Keratinocyte (primary cell): Measurements from ENCODE around the gene GPR3. TPM values are rescaled to one million over a fixed set of nuclear protein-coding genes. Genes with fewer than 3 reads are reported as not detected.

ENCODE experiments used
- DNase-seq: peaks from one replicate; pipeline ENCODE4 v3.0.0-alpha.2; 2011; ENCODE audit warnings: low read depth, missing footprints, low spot score
- FAIRE-seq: peaks from 2 replicates; lab custom pipeline; 2011; peaks lifted over from hg19 to GRCh38; lab: Jason Lieb, UNC
- H2AFZ ChIP-seq: 2 replicates; pipeline ENCODE4 v1.6.0; 2012; ENCODE audit warnings: low read length, control low read depth, inconsistent platforms; ENCODE audit not compliant: control insufficient read depth
- H3K27ac ChIP-seq: 2 replicates; pipeline ENCODE4 v1.5.1; 2011; ENCODE audit warnings: low read length; ENCODE audit not compliant: control insufficient read depth, insufficient read depth
- H3K27me3 ChIP-seq: 3 replicates; pipeline ENCODE4 v1.6.0; 2011; ENCODE audit warnings: low read length; ENCODE audit not compliant: control insufficient read depth, insufficient read depth; ENCODE audit errors: extremely low read depth
- H3K36me3 ChIP-seq, 2 experiments: 2 replicates in 1 of 2; 3 replicates in 1 of 2; pipeline ENCODE4 v1.5.1; 2011; ENCODE audit warnings: low read length in 2 of 2, mild to moderate bottlenecking in 1 of 2; ENCODE audit not compliant: control insufficient read depth in 2 of 2, insufficient read depth in 2 of 2; ENCODE audit errors: extremely low read depth in 1 of 2
- H3K4me1 ChIP-seq: 3 replicates; pipeline ENCODE4 v1.5.1; 2011; ENCODE audit warnings: low read length; ENCODE audit not compliant: control insufficient read depth, insufficient read depth; ENCODE audit errors: extremely low read depth
- H3K4me2 ChIP-seq: 3 replicates; pipeline ENCODE4 v1.6.0; 2011; ENCODE audit warnings: low read depth, low read length; ENCODE audit not compliant: control insufficient read depth, insufficient read depth; ENCODE audit errors: extremely low read depth
- H3K4me3 ChIP-seq, 3 experiments: fragments of 200-600 bp in 1 of 3; sonication (generic) in 1 of 3; 2 replicates in 2 of 3; 3 replicates in 1 of 3; pipeline ENCODE4 v1.5.1; 2011 to 2016; ENCODE audit warnings: low read length in 3 of 3, mild to moderate bottlenecking in 3 of 3, control low read depth in 2 of 3, inconsistent platforms in 1 of 3, low read depth in 1 of 3, mixed read lengths in 1 of 3, mixed run types in 1 of 3, moderate library complexity in 1 of 3; ENCODE audit not compliant: control insufficient read depth in 2 of 3, insufficient read depth in 2 of 3; ENCODE audit errors: extremely low read depth in 1 of 3
- H3K79me2 ChIP-seq: 2 replicates; pipeline ENCODE4 v1.6.0; 2012; ENCODE audit warnings: low read length; ENCODE audit not compliant: control insufficient read depth, insufficient read depth
- H3K9ac ChIP-seq: 3 replicates; pipeline ENCODE4 v1.6.0; 2011; ENCODE audit warnings: low read length; ENCODE audit not compliant: control insufficient read depth, insufficient read depth; ENCODE audit errors: extremely low read depth
- H3K9me1 ChIP-seq: 3 replicates; pipeline ENCODE4 v1.6.0; 2011; ENCODE audit warnings: low read length; ENCODE audit not compliant: control insufficient read depth, insufficient read depth; ENCODE audit errors: extremely low read depth
- H3K9me3 ChIP-seq: 2 replicates; pipeline ENCODE4 v1.5.1; 2012; ENCODE audit warnings: low read depth, low read length; ENCODE audit not compliant: control insufficient read depth
- H4K20me1 ChIP-seq: 3 replicates; pipeline ENCODE4 v1.6.0; 2011; ENCODE audit warnings: low read length; ENCODE audit not compliant: control insufficient read depth, insufficient read depth; ENCODE audit errors: extremely low read depth
- CTCF ChIP-seq, 3 experiments: IDR thresholded peaks in 1 of 3; conservative IDR thresholded peaks in 1 of 3; optimal IDR thresholded peaks in 1 of 3; 2 replicates in 2 of 3; 3 replicates in 1 of 3; pipeline versions ENCODE3 to v1.5.1; 2011; ENCODE audit warnings: low read length in 3 of 3, mild to moderate bottlenecking in 3 of 3, moderate library complexity in 2 of 3, control low read depth in 1 of 3, inconsistent platforms in 1 of 3; ENCODE audit not compliant: insufficient read depth in 2 of 3; ENCODE audit errors: extremely low read depth in 1 of 3
- EZH2 ChIP-seq: IDR thresholded peaks from one replicate; pipeline ENCODE4 v1.6.1; 2012; ENCODE audit warnings: inconsistent platforms, mild to moderate bottlenecking, low read length, moderate library complexity
- dilution Hi-C: fragments of 300-500 bp; cut with MboI; formaldehyde crosslinking; loops from one replicate; pipeline ENCODE4 v1.7.0; 2020; ENCODE audit warnings: low sequenced_read_pairs; ENCODE audit not compliant: extremely low pct_ligation_motif_present
- polyA plus RNA-seq, 5 experiments: library from polyadenylated mRNA; depleted of rRNA in 3 of 5; stranded (reverse) in 3 of 5; stranded (forward) in 1 of 5; unstranded in 1 of 5; fragments of >200 nt; gene quantifications; 1 replicate in 1 of 5; 2 replicates in 3 of 5; 3 replicates in 1 of 5; pipeline versions ENCODE4 v1.2.1 to v1.2.3, GENCODE V29; 2011 to 2012; ENCODE audit warnings: missing spikeins in 2 of 5, low read depth in 1 of 5, low replicate concordance in 1 of 5

The GPR3 gene
- polyA plus RNA-seq, 1 donor (not counting 4 experiments of a cell fraction or from before 2014, with no cell fraction given): 1.4 TPM

GRCh38 chr1:27400963-27401341 lies 8.5 kb downstream of the GPR3 start:
- Histone ChIP-seq H3K9me1 (no peaks in the 10 kb centered on the region), H4K20me1 (no peaks in the 10 kb centered on the region), H3K36me3 (peaks cover 0 to 5% of the 10 kb centered on the region in 2 experiments), H3K9me3 (no peaks in the 10 kb centered on the region), H2AFZ (no peak overlapping the region), H3K79me2 (no peaks in the 10 kb centered on the region), H3K9ac (no peak overlapping the region), H3K27ac (no peak overlapping the region), H3K27me3 (no peaks in the 10 kb centered on the region), H3K4me2 (no peak overlapping the region), H3K4me3 (no peak overlapping the region), H3K4me1 (peaks cover 39% of the 10 kb centered on the region)
- dilution Hi-C loops: loop anchor here (25.0 kb wide), 1 partner anchor 186 kb away; no protein-coding TSS in a partner anchor
- no peak for TF ChIP-seq EZH2
- no peak for TF ChIP-seq CTCF (optimal IDR thresholded peaks at IDR 0.05 in 1 of 3, IDR thresholded peaks at IDR 0.05 in 1 of 3, conservative IDR thresholded peaks at IDR 0.05 in 1 of 3; ENCODE audit: extremely low read depth in 1 of 3, insufficient read depth in 2 of 3, low read length in 3 of 3)
- FAIRE-seq: no peak
- DNase-seq: no peak

GRCh38 chr1:27402349-27402754 lies 9.9 kb downstream of the GPR3 start:
- Histone ChIP-seq H3K79me2 (no peaks in the 10 kb centered on the region), H3K27ac (peak overlapping the region; percentile 30), H3K9me3 (no peaks in the 10 kb centered on the region), H3K4me3 (no peak overlapping the region), H3K4me2 (no peak overlapping the region), H2AFZ (no peak overlapping the region), H3K36me3 (peaks cover 0 to 11% of the 10 kb centered on the region in 2 experiments), H4K20me1 (no peaks in the 10 kb centered on the region), H3K9ac (no peak overlapping the region), H3K9me1 (no peaks in the 10 kb centered on the region), H3K27me3 (no peaks in the 10 kb centered on the region), H3K4me1 (peaks cover 42% of the 10 kb centered on the region)
- no peak for DNase-seq
- no peak for TF ChIP-seq EZH2
- TF ChIP-seq CTCF (optimal IDR thresholded peaks at IDR 0.05 in 1 of 3, IDR thresholded peaks at IDR 0.05 in 1 of 3, conservative IDR thresholded peaks at IDR 0.05 in 1 of 3; ENCODE audit: extremely low read depth in 1 of 3, insufficient read depth in 2 of 3, low read length in 3 of 3): peak; percentile 46 to 85 (median 72)
- dilution Hi-C loops: loop anchor here (25.0 kb wide), 1 partner anchor 185 kb away; no protein-coding TSS in a partner anchor
- FAIRE-seq: no peak
